Measurements from ENCODE around the gene ZGLP1.

Gene ZGLP1

GRCh38 chr19:10309423-10309822, at the start of gene ZGLP1:
TSS of gene ZGLP1 (minus strand) at chr19:10309815.
- no peak for TF ChIP-seq CTCF (IDR thresholded peaks at IDR 0.05; ENCODE audit: low read depth, low read length)
- no peak within 1 kb of the TSS for H3K4me3 ChIP-seq (ENCODE audit: low read depth, low read length)

GRCh38 chr19:10356431-10356830, 46.8 kb upstream of the ZGLP1 start:
- no peak overlapping the region for H3K4me3 ChIP-seq (ENCODE audit: low read depth, low read length)
- TF ChIP-seq CTCF (IDR thresholded peaks at IDR 0.05; ENCODE audit: low read depth, low read length) = no peak

GRCh38 chr19:10353793-10354391, 44.3 kb upstream of the ZGLP1 start:
- no peak overlapping the region for H3K4me3 ChIP-seq (ENCODE audit: low read depth, low read length)
- TF ChIP-seq CTCF (IDR thresholded peaks at IDR 0.05; ENCODE audit: low read depth, low read length) = no peak

- TF ChIP-seq CTCF (IDR thresholded peaks at IDR 0.05; ENCODE audit: low read depth, low read length) = no peak
- H3K4me3 ChIP-seq (ENCODE audit: low read depth, low read length) = no peak overlapping the region
Observed at GRCh38 chr19:10352764-10353671, 43.4 kb upstream of the ZGLP1 start.

- TF ChIP-seq CTCF (IDR thresholded peaks at IDR 0.05; ENCODE audit: low read depth, low read length) = no peak
- H3K4me3 ChIP-seq (ENCODE audit: low read depth, low read length) = no peak overlapping the region
Observed at GRCh38 chr19:10346509-10346908, 36.9 kb upstream of the ZGLP1 start.

- H3K4me3 ChIP-seq (ENCODE audit: low read depth, low read length) = no peak overlapping the region
- TF ChIP-seq CTCF (IDR thresholded peaks at IDR 0.05; ENCODE audit: low read depth, low read length) = no peak
Observed at GRCh38 chr19:10344780-10345179, 35.2 kb upstream of the ZGLP1 start.

GRCh38 chr19:10343495-10343894, 33.9 kb upstream of the ZGLP1 start:
- no peak for TF ChIP-seq CTCF (IDR thresholded peaks at IDR 0.05; ENCODE audit: low read depth, low read length)
- no peak overlapping the region for H3K4me3 ChIP-seq (ENCODE audit: low read depth, low read length)
